ENCODE results near the gene DERA. TPM values are rescaled to one million over a fixed set of nuclear protein-coding genes. Genes with fewer than 3 reads are reported as not detected.
"Not testable (repeated sequence)": the region's sequence is repeated elsewhere in the genome, so short reads cannot be mapped to it uniquely, and the experiment has no call there.

Gene DERA
- total RNA-seq, 1 experiment from 2014 or later: 67.6 TPM

DNA sequence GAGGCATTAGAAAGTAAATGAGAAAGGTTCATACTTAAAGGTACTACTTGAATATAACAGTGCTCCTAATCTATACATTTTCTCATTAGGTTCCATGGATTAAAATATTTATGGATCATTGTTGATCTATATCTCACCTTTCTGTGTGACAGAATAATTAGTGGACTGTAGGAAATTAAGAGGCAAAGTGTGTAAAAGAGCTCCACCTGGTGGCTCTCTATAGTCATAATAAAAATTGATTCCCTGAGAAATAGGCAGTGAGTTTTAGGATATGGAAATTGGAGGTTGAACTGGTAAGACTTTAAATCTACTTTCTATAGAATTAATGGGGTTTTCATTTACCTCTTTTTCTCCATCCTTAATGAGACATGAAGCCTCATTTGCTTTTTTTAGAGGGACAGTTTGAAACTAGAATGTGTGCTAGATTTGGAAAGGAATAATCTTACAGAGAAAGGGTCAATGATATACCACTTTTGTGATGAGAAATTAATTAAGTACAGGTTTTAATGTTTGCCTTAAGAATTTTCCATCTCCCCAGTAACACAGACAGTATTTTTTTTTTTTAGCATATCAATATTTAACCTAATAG, 11.8 kb upstream of the DERA start:
- Histone ChIP-seq H3K9me2 (ENCODE audit: insufficient read depth) (no peaks in the 10 kb centered on the region), H3K27ac (no peak overlapping the region; the same call in 1 of the 2 replicates), H3F3A (ENCODE audit: insufficient read depth, low read depth) (peaks cover 33% of the 10 kb centered on the region), H3K4me1 (replicated peaks; ENCODE audit: insufficient read depth) (no peaks in the 10 kb centered on the region), H3K79me2 (ENCODE audit: low read depth) (no peaks in the 10 kb centered on the region), H3K4me3 (no peak overlapping the region), H3K9me3 (ENCODE audit: insufficient read depth, low read depth) (no peaks in the 10 kb centered on the region), H3K4me2 (no peak overlapping the region), H2AFZ (no peak overlapping the region), H3K36me3 (ENCODE audit: low read depth) (peaks cover 51% of the 10 kb centered on the region), H4K20me1 (ENCODE audit: insufficient read depth) (peaks cover 3% of the 10 kb centered on the region; the same call in 1 of the 2 replicates), H3K27me3 (ENCODE audit: insufficient read depth, low read depth) (no peaks in the 10 kb centered on the region)
- intact Hi-C loops (cut with micrococcal nuclease; ENCODE audit: unreplicated experiment): loop anchor here (1.0 to 2.0 kb wide), 3 partner anchors 79 to 367 kb away; no protein-coding TSS in a partner anchor
- BruUV-seq (replicated peaks): TSS peak; percentile 5
- TF ChIP-seq EZH2 (IDR thresholded peaks at IDR 0.05; ENCODE audit: low read depth): no peak
- TF ChIP-seq, protein P1, sequence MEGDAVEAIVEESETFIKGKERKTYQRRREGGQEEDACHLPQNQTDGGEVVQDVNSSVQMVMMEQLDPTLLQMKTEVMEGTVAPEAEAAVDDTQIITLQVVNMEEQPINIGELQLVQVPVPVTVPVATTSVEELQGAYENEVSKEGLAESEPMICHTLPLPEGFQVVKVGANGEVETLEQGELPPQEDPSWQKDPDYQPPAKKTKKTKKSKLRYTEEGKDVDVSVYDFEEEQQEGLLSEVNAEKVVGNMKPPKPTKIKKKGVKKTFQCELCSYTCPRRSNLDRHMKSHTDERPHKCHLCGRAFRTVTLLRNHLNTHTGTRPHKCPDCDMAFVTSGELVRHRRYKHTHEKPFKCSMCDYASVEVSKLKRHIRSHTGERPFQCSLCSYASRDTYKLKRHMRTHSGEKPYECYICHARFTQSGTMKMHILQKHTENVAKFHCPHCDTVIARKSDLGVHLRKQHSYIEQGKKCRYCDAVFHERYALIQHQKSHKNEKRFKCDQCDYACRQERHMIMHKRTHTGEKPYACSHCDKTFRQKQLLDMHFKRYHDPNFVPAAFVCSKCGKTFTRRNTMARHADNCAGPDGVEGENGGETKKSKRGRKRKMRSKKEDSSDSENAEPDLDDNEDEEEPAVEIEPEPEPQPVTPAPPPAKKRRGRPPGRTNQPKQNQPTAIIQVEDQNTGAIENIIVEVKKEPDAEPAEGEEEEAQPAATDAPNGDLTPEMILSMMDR (conservative IDR thresholded peaks at IDR 0.05): peak; percentile 86
- DNase-seq: peak in 1 of 2 experiments; percentile 38
- ChIA-PET POLR2A (ENCODE audit: unreplicated experiment) (no interaction called here), CTCF (interaction anchor here (0.6 to 1.2 kb wide), 3 partner anchors 15 to 867 kb away, joined by 3 read pairs; no protein-coding TSS in a partner anchor)

DNA sequence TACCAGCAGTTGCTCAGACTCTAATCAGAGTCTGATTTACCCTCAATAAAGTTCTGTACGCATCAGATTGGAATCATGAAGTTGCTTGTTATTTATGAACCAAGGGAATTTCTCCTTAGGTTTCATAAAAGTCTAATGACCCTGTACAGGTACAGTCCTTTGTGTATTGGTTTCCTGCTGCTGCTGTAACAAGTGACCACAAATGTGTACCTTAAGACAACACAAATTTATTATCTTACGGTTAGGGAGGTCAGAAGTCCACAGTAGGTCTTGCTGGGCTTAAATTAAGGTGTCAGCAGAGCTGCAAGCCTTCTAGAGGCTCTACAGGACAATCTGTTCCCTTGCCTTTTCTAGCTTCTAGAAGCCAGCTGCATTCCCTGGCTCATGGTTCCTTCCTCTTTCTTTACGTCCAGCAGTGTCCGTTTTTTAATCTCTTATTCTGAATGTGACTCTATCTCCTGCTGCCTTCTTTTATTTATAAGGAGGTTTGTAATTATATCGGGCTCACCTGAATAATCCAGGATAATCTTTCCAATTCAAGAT, 6.7 kb upstream of the DERA start:
- intact Hi-C loops (cut with micrococcal nuclease; ENCODE audit: unreplicated experiment): no loop called here
- Histone ChIP-seq H2AFZ (no peak overlapping the region), H3K9me3 (ENCODE audit: insufficient read depth, low read depth) (no peaks in the 10 kb centered on the region), H3K9me2 (ENCODE audit: insufficient read depth) (no peaks in the 10 kb centered on the region), H3K27me3 (ENCODE audit: insufficient read depth, low read depth) (no peaks in the 10 kb centered on the region), H3K4me3 (no peak overlapping the region), H3K4me1 (replicated peaks; ENCODE audit: insufficient read depth) (no peaks in the 10 kb centered on the region), H4K20me1 (ENCODE audit: insufficient read depth) (0 out of 2 replicates have a peak, but pooled peaks cover 2% of the 10 kb centered on the region), H3K79me2 (ENCODE audit: low read depth) (no peaks in the 10 kb centered on the region), H3K27ac (no peak overlapping the region), H3K36me3 (ENCODE audit: low read depth) (peaks cover 26% of the 10 kb centered on the region), H3K4me2 (no peak overlapping the region), H3F3A (ENCODE audit: insufficient read depth, low read depth) (peaks cover 11% of the 10 kb centered on the region)
- TF ChIP-seq EZH2 (IDR thresholded peaks at IDR 0.05; ENCODE audit: low read depth): no peak
- TF ChIP-seq, protein P1 (conservative IDR thresholded peaks at IDR 0.05): no peak
- ChIA-PET POLR2A (ENCODE audit: unreplicated experiment) (no interaction called here), CTCF (no interaction called here)
- BruUV-seq (replicated peaks): no TSS peak
- no peak for DNase-seq

DNA sequence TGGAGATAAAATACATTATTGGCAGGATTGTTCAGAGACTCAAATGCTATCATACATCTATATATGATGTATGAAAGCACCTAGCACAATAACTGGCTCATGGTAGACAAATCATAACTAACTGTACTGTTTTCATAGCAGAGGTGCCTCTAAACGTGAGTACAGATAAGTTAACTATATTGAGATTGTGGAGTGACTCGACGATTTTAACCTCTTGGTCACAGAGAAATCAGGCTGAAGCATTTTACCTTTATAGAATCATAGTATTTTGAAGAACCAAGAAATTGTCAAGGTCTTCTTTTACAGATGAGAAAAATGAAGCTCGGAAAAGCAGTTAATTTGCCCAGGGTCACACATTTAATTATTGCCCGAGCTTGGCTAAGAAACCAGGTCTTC, 666 bp upstream of the DERA start:
- Histone ChIP-seq H3F3A (ENCODE audit: insufficient read depth, low read depth) (peaks cover 5% of the 10 kb centered on the region; the same call in 1 of the 2 replicates), H3K79me2 (ENCODE audit: low read depth) (peaks cover 9% of the 10 kb centered on the region), H3K9me3 (ENCODE audit: insufficient read depth, low read depth) (no peaks in the 10 kb centered on the region), H3K4me1 (replicated peaks; ENCODE audit: insufficient read depth) (peaks cover 17% of the 10 kb centered on the region), H2AFZ (peak overlapping the region; percentile 88; the same call in 1 of the 2 replicates), H4K20me1 (ENCODE audit: insufficient read depth) (no peaks in the 10 kb centered on the region), H3K27ac (peak overlapping the region; percentile 82), H3K4me2 (peak overlapping the region; percentile 95), H3K36me3 (ENCODE audit: low read depth) (no peaks in the 10 kb centered on the region), H3K27me3 (ENCODE audit: insufficient read depth, low read depth) (no peaks in the 10 kb centered on the region), H3K9me2 (ENCODE audit: insufficient read depth) (no peaks in the 10 kb centered on the region), H3K4me3 (peak overlapping the region; percentile 80; the same call in 1 of the 2 replicates)
- no peak for TF ChIP-seq EZH2 (IDR thresholded peaks at IDR 0.05; ENCODE audit: low read depth)
- TF ChIP-seq, protein P1 (conservative IDR thresholded peaks at IDR 0.05): no peak
- CTCF ChIA-PET: no interaction called here
- intact Hi-C loops (cut with micrococcal nuclease; ENCODE audit: unreplicated experiment): loop anchor here (2.0 to 10.0 kb wide), 2 partner anchors 68 to 444 kb away; no protein-coding TSS in a partner anchor
- no peak for DNase-seq
- POLR2A ChIA-PET (ENCODE audit: unreplicated experiment): interaction anchor here (0.6 kb wide), 4 partner anchors 25 to 1527 kb away, joined by 4 to 8 read pairs (median 4); no protein-coding TSS in a partner anchor
- no TSS peak for BruUV-seq (replicated peaks)

DNA sequence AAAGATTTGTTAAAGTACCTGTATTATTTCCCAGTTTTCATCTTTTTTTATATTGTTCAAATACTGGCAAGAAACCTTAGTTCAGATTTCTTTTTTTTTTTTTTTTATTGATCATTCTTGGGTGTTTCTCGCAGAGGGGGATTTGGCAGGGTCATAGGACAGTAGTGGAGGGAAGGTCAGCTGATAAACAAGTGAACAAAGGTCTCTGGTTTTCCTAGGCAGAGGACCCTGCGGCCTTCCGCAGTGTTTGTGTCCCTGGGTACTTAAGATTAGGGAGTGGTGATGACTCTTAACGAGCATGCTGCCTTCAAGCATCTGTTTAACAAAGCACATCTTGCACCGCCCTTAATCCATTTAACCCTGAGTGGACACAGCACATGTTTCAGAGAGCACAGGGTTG, 799 bp downstream of the DERA start:
- Histone ChIP-seq H3K27ac (peak overlapping the region; percentile 82), H3K4me2 (peak overlapping the region; percentile 95), H3K4me3 (peak overlapping the region; percentile 80), H3K4me1 (replicated peaks; ENCODE audit: insufficient read depth) (peaks cover 17% of the 10 kb centered on the region), H2AFZ (peak overlapping the region; percentile 88)
- not testable (repeated sequence) for H3F3A ChIP-seq (ENCODE audit: insufficient read depth, low read depth); H4K20me1 ChIP-seq (ENCODE audit: insufficient read depth); H3K9me3 ChIP-seq (ENCODE audit: insufficient read depth, low read depth); H3K27me3 ChIP-seq (ENCODE audit: insufficient read depth, low read depth); H3K79me2 ChIP-seq (ENCODE audit: low read depth); H3K36me3 ChIP-seq (ENCODE audit: low read depth); DNase-seq; H3K9me2 ChIP-seq (ENCODE audit: insufficient read depth)
- POLR2A ChIA-PET (ENCODE audit: unreplicated experiment): interaction anchor here (0.6 kb wide), 1 partner anchor 15 kb away, joined by 12 read pairs; no protein-coding TSS in a partner anchor
- intact Hi-C loops (cut with micrococcal nuclease; ENCODE audit: unreplicated experiment): loop anchor here (1.0 to 10.0 kb wide), 3 partner anchors 44 to 443 kb away; no protein-coding TSS in a partner anchor
- BruUV-seq (replicated peaks): TSS peak; percentile 67
- CTCF ChIA-PET: interaction anchor here (0.6 kb wide), 1 partner anchor 325 kb away, joined by 4 read pairs; no protein-coding TSS in a partner anchor

DNA sequence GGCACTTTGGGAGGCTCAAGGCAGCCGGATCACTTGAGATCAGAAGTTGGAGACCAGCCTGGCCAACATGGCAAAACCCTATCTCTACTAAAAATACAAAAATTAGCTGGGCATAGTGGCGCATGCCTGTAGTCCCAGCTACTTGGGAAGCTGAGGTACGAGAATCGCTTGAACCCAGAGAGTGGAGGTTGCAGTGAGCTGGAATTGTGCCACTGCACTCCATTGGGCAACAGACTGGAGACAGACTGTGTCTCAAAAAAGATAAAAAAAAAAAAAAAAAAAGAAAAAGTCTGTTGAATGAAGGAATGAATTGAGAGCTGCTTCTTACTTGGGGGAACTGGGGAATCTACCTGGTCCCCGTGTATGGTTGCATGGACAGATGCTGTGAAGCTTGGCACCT, 3.0 kb downstream of the DERA start:
- H3K27ac ChIP-seq; POLR2A ChIA-PET (ENCODE audit: unreplicated experiment); H4K20me1 ChIP-seq (ENCODE audit: insufficient read depth); H3K4me3 ChIP-seq; H2AFZ ChIP-seq; H3F3A ChIP-seq (ENCODE audit: insufficient read depth, low read depth); H3K4me2 ChIP-seq; H3K9me3 ChIP-seq (ENCODE audit: insufficient read depth, low read depth); H3K27me3 ChIP-seq (ENCODE audit: insufficient read depth, low read depth); CTCF ChIA-PET; DNase-seq; BruUV-seq (replicated peaks); H3K9me2 ChIP-seq (ENCODE audit: insufficient read depth); H3K79me2 ChIP-seq (ENCODE audit: low read depth); H3K36me3 ChIP-seq (ENCODE audit: low read depth): not testable (repeated sequence)
- intact Hi-C loops (cut with micrococcal nuclease; ENCODE audit: unreplicated experiment): loop anchor here (10.0 kb wide), 1 partner anchor 441 kb away; no protein-coding TSS in a partner anchor
- H3K4me1 ChIP-seq (replicated peaks; ENCODE audit: insufficient read depth): peaks cover 17% of the 10 kb centered on the region
